ENCODE results near the gene PFN1.

Gene PFN1

DNA sequence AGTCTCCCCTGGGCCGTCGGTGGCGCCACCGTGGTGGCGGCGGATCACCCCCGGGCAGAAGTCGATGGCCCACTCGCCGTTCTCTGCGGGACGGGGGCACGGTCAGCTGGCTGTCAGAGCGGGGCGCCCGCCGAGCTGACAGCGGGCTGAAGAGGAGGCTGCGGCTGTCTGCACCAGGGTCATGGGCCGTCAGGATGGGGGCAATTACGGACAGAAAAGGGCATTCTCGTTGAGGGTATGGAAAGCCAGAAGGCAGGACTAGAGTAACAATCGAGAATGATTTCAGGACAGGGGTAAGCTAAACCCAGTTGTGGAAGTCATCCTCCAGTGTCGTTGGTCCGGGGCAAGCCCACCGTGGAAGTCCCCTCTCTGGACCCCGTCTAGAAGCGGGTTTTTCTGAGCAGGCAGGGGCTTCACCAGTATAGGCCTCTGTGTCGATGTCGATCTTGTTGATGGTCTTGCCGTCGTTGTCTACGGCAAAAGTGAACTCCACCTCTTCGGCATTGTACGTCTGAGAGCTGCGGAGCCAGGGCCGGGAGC lies 47.2 kb downstream of the PFN1 start:
- H3K4me3 ChIP-seq (ENCODE audit: low read depth, low read length) = no peak overlapping the region
- TF ChIP-seq, protein P1, sequence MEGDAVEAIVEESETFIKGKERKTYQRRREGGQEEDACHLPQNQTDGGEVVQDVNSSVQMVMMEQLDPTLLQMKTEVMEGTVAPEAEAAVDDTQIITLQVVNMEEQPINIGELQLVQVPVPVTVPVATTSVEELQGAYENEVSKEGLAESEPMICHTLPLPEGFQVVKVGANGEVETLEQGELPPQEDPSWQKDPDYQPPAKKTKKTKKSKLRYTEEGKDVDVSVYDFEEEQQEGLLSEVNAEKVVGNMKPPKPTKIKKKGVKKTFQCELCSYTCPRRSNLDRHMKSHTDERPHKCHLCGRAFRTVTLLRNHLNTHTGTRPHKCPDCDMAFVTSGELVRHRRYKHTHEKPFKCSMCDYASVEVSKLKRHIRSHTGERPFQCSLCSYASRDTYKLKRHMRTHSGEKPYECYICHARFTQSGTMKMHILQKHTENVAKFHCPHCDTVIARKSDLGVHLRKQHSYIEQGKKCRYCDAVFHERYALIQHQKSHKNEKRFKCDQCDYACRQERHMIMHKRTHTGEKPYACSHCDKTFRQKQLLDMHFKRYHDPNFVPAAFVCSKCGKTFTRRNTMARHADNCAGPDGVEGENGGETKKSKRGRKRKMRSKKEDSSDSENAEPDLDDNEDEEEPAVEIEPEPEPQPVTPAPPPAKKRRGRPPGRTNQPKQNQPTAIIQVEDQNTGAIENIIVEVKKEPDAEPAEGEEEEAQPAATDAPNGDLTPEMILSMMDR (IDR thresholded peaks at IDR 0.05; ENCODE audit: low read depth, low read length) = no peak

DNA sequence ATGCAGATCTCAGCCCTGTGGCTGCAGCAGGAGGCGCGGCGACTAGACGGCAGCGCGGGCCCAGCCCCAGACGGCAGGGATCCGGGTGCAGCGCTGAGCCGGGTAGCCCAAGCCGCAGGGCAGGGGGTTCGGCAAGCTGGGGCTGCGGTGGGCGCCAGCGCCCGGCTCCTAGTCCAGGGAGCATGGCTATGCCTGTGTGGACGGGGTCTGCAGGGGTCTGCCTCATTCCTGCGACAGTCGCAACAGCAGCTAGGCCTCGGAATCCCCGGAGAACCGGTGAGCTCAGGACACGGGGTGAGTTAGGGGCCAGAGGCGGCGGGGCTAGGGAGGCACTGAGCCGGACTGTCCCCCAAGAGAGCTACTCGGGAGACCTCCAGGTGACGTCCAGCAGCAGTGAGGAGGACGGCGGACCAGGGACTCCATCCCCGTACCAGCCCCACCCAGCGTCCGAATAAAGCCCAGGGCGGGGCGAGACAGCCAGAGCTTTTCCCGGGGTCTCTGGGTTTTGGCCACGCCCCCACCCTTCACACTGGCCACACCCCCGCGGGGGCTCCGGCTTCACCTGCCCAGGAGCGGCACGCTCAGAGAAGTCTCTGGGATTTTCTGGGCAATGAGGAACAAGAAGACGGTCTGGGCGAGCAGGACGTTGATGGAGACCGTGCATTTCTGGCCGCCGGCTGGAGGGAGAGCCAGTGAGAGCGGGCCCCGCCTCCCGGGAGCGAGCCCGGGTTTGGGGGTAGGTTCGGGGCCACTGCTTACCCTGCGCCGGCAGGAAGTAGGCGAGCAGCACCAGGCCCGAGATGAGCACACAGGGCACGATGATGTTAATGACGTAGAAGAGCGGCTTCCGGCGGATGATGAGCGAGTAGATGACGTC lies 47.9 kb downstream of the PFN1 start:
- H3K4me3 ChIP-seq (ENCODE audit: low read depth, low read length) = no peak overlapping the region
- TF ChIP-seq, protein P1 (IDR thresholded peaks at IDR 0.05; ENCODE audit: low read depth, low read length) = no peak

DNA sequence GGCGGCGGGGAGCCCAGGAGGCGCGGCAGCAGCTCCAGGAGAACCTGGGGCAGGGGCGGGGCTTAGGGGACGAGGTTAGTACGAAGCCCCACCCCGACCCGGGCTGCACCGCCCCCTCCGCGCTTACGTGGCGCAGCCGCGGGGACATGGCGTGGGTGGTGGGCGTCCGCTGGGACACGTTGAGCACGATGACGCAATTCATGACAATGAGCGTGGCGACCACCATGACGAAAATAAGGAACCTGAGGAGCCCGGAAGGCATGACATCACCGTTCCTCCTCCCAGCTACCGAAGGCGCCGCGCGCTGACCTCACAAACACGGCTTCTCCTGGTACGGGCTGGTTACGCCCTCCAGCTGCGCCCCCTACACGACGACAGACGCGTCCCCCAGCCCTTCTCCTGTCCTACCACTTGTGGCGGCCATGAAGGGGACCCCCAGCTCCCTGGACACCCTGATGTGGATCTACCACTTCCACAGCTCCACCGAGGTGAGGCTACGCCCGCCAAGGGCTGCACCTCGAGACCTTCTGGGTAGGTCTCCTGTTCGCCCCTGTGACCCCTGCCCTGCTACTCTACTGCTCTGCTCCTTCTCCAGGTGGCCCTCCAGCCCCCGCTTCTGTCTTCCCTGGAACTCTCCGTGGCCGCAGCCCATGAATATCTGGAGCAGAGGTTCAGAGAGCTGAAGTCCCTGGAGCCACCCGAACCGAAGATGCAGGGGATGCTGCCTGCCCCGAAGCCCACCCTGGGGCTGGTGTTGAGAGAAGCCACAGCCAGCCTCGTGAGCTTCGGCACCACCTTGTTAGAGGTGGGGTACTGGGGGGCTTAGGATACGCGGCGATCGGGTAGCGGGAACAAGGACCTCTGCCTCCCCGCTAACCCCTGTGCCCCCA lies 48.7 kb downstream of the PFN1 start, which contains the start of gene C17orf107:
Gene C17orf107 (plus strand): TSS at position 196 of the 890 bp plus-strand sequence. CDS start 227 bp downstream, at position 423.
- H3K4me3 ChIP-seq (ENCODE audit: low read depth, low read length) = no peak within 1 kb of the TSS

DNA sequence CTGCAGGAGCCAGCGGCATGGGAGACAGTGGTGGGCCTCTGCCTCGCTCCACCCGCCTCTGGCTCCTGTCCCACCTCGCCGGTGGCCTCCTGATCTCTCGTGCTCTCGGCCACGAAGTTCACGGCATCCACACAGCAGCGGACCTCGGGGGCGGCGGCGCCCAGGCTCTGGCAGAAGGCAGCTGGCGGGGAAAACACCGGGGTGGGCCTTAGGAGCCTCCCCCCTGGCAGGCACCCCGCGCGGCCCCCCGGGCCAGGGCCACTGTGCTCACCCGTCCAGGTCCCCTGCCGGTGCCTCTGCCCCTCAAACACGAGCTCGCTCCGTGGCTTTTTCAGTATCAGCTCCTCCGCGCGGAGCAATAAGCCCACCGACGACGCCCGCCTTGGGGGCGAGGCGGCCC lies 49.4 kb downstream of the PFN1 start:
- TF ChIP-seq, protein P1 (IDR thresholded peaks at IDR 0.05; ENCODE audit: low read depth, low read length) = no peak
- H3K4me3 ChIP-seq (ENCODE audit: low read depth, low read length) = no peak overlapping the region

More for the DNA sequence above, 48.7 kb downstream of the PFN1 start, which contains the start of gene C17orf107:
- TF ChIP-seq, protein P1 (IDR thresholded peaks at IDR 0.05; ENCODE audit: low read depth, low read length) = no peak

DNA sequence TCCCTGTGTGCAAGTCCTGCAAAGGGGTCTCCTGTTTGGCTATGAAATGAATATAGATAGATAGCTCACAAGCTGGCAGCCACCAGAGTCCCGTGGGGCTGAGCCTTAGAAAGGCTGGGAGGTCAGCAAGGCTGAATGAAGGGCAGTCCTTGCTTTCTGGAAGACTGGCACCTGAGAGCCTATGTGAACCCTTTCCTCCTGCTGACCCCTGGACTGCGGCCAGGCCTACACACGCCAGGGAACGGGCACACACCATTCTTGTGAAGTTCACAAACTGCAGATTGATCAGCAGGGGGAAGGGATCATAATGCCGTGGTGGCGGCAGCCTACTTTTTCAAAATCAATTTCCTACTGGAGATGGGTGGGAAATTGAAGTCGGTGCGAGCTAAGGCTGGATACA lies 50.0 kb downstream of the PFN1 start:
- no peak overlapping the region for H3K4me3 ChIP-seq (ENCODE audit: low read depth, low read length)
- TF ChIP-seq, protein P1 (IDR thresholded peaks at IDR 0.05; ENCODE audit: low read depth, low read length) = no peak

DNA sequence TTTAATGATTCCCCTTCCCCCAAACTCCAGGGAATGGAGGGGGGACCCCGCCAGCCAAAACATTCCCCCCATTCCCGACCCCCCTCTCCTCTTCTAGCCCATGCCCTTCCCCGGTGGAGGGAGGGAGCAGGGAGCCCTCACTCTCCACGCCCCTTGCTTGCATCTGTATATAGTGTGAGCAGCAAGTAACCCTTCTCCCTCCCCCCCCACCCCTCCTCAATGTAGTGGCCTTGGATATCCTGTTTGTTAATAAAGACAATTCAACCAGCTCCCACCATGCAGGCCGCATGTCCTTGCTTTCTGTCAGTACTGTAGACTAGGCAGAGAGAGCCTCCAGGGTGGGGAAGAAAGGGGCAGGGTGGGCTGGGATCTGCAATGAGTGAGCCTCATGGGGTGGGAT lies 50.5 kb downstream of the PFN1 start:
- no peak overlapping the region for H3K4me3 ChIP-seq (ENCODE audit: low read depth, low read length)
- TF ChIP-seq, protein P1 (IDR thresholded peaks at IDR 0.05; ENCODE audit: low read depth, low read length) = no peak
